ENCODE results near the gene ZNF668. TPM values are rescaled to one million over a fixed set of nuclear protein-coding genes. Genes with fewer than 3 reads are reported as not detected.

The ZNF668 gene
- total and polyA plus RNA-seq, 2 of the 8 experiments (the other 6 are each of a cell fraction or from before 2014, with no cell fraction given), result 14.0 to 14.3 TPM

GRCh38 chr16:31105677-31106213 is 31.7 kb upstream of the ZNF668 start:
- H3K14ac ChIP-seq (ENCODE audit: insufficient read length), result no peak overlapping the region
- H3K23me2 ChIP-seq (ENCODE audit: low read depth, low read length), result peaks cover 8% of the 10 kb centered on the region
- H2BK15ac ChIP-seq (ENCODE audit: low read length), result no peak overlapping the region
- H3K56ac ChIP-seq (replicated peaks; ENCODE audit: insufficient read length, low read depth, low read length), result no peak overlapping the region
- H3K18ac ChIP-seq (ENCODE audit: extremely low read depth, low read length), result peak overlapping the region; percentile 32
- H4K8ac ChIP-seq (ENCODE audit: extremely low read depth, insufficient read depth, low read length), result peak overlapping the region; percentile 95
- peak overlapping the region; percentile 77 for H2AFZ ChIP-seq (ENCODE audit: low read length)
- no peak overlapping the region for H4K5ac ChIP-seq (ENCODE audit: insufficient read length, low read depth, low read length)
- H3K79me1 ChIP-seq (ENCODE audit: low read depth, low read length), result no peaks in the 10 kb centered on the region
- no peak overlapping the region; a peak in 1 of 8 replicates for H3K4me3 ChIP-seq (ENCODE audit: extremely low read depth in 1 of 4, insufficient read depth in 2 of 4, low read depth in 3 of 4, low read length in 4 of 4)
- peak overlapping the region in 1 of 2 experiments; percentile 36; a peak in 1 of 4 replicates for H3K4me2 ChIP-seq (ENCODE audit: insufficient read depth in 1 of 2, low read depth in 2 of 2, low read length in 2 of 2)
- no peaks in the 10 kb centered on the region for H3K9me3 ChIP-seq (ENCODE audit: insufficient read depth in 2 of 2, low read depth in 1 of 2, low read length in 1 of 2)
- H2BK12ac ChIP-seq (ENCODE audit: low read depth, low read length), result no peak overlapping the region
- no peaks in the 10 kb centered on the region for H3K27me3 ChIP-seq (replicated peaks in 1 of 4; ENCODE audit: control insufficient read depth in 3 of 4, extremely low read depth in 1 of 4, insufficient read depth in 3 of 4, low read length in 3 of 4)
- no peak overlapping the region for H3K9ac ChIP-seq (replicated peaks in 1 of 4; ENCODE audit: extremely low read depth in 1 of 4, low read depth in 3 of 4, low read length in 3 of 4)
- no peaks in the 10 kb centered on the region for H3K79me2 ChIP-seq (ENCODE audit: control insufficient read depth in 1 of 2, insufficient read depth in 2 of 2, low read length in 2 of 2)
- H2BK20ac ChIP-seq (ENCODE audit: low read length), result no peak overlapping the region
- H3K27ac ChIP-seq (ENCODE audit: low read depth, low read length), result no peak overlapping the region
- no peak overlapping the region for H2BK120ac ChIP-seq (replicated peaks; ENCODE audit: low read depth, low read length)
- ChIA-PET POLR2A (ENCODE audit: partially characterized antibody) (no interaction called here), CTCF (ENCODE audit: partially characterized antibody) (no interaction called here)
- DNase-seq (ENCODE audit: low read depth in 1 of 2, low spot score in 2 of 2) (peak; percentile 41 to 100), FAIRE-seq (no peak)
- 39% methylated on average over 32 of the region's 33 CpGs; no CpG with 5 or more reads in 1 of the 2 experiments for WGBS, 2 experiments (ENCODE audit: extremely low coverage in 1 of 2, insufficient coverage in 1 of 2, insufficient read length in 1 of 2, insufficient replicate concordance in 2 of 2, low coverage in 1 of 2, low lambda C conversion rate in 2 of 2, missing lambda C conversion rate in 1 of 2)
- peaks cover 0 to 5% (median 2%) of the 10 kb centered on the region in 4 experiments; a peak in 1 of 7 replicates for H3K4me1 ChIP-seq (replicated peaks in 1 of 4; ENCODE audit: control insufficient read depth in 3 of 4, insufficient read depth in 4 of 4, low read length in 3 of 4)
- H2AK5ac ChIP-seq (ENCODE audit: low read depth, low read length), result no peak overlapping the region
- H2BK5ac ChIP-seq (ENCODE audit: low read depth, low read length), result no peak overlapping the region; the same call in 1 of the 2 replicates
- peaks cover 0 to 8% (median 7%) of the 10 kb centered on the region in 4 experiments; a peak in 5 of 8 replicates for H3K36me3 ChIP-seq (ENCODE audit: control insufficient read depth in 2 of 4, insufficient read depth in 4 of 4, low read length in 3 of 4)
- no peak overlapping the region for H4K91ac ChIP-seq (replicated peaks; ENCODE audit: insufficient read length, low read length)
- no peak overlapping the region for H3K4ac ChIP-seq (replicated peaks; ENCODE audit: insufficient read length, low read depth, low read length)
- H3K23ac ChIP-seq (ENCODE audit: insufficient read length), result no peak overlapping the region
- H4K20me1 ChIP-seq (replicated peaks in 1 of 2; ENCODE audit: control insufficient read depth in 1 of 2, insufficient read depth in 2 of 2, low read length in 2 of 2), result no peaks in the 10 kb centered on the region
- TF ChIP-seq, protein P1, sequence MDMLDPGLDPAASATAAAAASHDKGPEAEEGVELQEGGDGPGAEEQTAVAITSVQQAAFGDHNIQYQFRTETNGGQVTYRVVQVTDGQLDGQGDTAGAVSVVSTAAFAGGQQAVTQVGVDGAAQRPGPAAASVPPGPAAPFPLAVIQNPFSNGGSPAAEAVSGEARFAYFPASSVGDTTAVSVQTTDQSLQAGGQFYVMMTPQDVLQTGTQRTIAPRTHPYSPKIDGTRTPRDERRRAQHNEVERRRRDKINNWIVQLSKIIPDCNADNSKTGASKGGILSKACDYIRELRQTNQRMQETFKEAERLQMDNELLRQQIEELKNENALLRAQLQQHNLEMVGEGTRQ (IDR thresholded peaks at IDR 0.05; ENCODE audit: low read length), result 0 out of 2 replicates have a peak, but pooled peaks have one; percentile 19
- TF ChIP-seq MAX (IDR thresholded peaks at IDR 0.05) (peak; percentile 75), TCF12 (IDR thresholded peaks at IDR 0.05; ENCODE audit: low read depth, low read length) (no peak), E2F6 (IDR thresholded peaks at IDR 0.05) (peak; percentile 44; the same call in 1 of the 2 replicates), CREB1 (IDR thresholded peaks at IDR 0.05) (peak; percentile 29; the same call in 1 of the 2 replicates), SIN3A (conservative IDR thresholded peaks at IDR 0.05 in 1 of 2, IDR thresholded peaks at IDR 0.05 in 1 of 2; ENCODE audit: low read depth in 1 of 2, low read length in 2 of 2) (0 out of 4 replicates have a peak, but pooled peaks of 1 of the 2 experiments have one; percentile 42), TAF7 (optimal IDR thresholded peaks at IDR 0.05; ENCODE audit: borderline replicate concordance, low read depth, low read length) (no peak), TAF1 (IDR thresholded peaks at IDR 0.05; ENCODE audit: low read depth, low read length) (no peak), RNF2 (IDR thresholded peaks at IDR 0.05; ENCODE audit: borderline replicate concordance, low read depth, low read length, missing control alignments, poor library complexity, severe bottlenecking) (no peak), EP300 (IDR thresholded peaks at IDR 0.05; ENCODE audit: borderline replicate concordance in 1 of 2, low read depth in 2 of 2, low read length in 2 of 2) (no peak)
